ENCODE results near the gene SUSD2.
A peak's percentile ranks its signal among the peaks of the same experiment; 100 is the strongest.
"Not testable (repeated sequence)": the region's sequence is repeated elsewhere in the genome, so short reads cannot be mapped to it uniquely, and the experiment has no call there.

SUSD2 gene

DNA sequence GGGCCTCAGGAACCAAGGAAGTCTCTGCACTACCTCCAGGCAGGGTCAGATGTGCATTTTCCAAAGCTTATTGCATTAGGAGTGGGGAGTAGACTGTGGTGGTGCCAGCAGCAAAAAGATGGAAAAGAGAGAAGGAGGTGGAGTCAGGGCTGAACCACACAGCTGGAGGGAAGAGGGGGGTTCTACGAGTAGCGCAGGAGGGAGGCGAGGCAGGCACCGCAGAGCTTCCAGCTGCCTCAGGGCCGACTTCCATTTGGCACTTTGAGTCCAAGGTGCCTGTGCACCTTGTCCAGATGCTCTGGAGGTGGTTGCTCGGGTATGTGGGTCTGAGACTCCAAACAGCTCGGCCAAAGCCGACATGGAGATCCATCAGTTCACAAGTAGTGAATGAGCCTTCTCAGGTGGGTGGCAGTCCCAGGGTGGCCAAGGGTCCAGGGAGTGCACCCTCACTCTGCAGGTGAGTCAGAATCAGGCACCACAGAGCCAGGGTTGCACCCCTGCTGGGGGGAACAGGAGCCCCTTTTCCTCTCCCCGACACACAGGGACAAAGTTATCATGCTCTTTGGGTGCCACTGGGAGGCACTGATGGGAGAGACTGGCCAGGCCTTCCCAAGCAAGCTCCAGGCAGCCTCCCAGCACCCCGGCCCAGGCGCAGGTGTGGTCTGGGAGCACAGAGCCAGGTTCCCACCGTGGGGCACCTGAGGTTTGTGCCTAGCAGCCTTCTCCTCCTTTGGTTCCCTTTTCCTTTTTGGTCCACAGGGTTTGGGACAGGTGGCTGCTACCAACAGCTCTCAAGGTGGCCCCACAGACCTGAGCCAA lies 33.4 kb downstream of the SUSD2 start:
- DNase-seq: no peak

DNA sequence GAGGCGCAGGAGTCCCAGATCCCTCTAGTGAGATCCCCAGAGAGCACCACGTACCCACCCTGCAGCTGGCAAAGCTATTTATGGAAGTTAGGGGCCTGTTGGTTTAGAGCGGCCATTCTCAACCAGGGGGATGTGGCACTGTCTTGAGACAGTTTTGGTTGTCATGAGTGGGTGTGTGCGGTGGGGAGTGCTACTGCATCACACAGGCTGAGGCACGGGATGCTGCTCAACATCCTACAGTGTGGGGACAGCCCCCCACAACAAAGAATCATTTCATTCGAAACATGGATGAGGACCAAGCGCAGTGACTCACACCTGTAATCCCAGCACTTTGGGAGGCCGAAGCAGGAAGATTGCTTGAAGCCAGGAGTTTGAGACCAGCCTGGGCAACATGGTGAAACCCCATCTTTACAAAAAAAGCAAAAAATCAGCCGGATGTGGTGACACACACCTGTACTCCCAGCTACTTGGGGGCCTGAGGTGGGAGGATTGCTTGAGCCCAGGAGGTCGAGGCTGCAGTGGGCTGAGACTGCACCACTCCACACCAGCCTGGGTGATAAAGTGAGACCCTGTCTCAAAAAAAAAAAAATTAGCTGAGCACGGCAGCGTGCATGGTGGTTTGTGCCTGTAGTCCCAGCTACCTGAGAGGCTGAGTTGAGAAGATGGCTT lies 35.4 kb downstream of the SUSD2 start:
- DNase-seq: no peak

DNA sequence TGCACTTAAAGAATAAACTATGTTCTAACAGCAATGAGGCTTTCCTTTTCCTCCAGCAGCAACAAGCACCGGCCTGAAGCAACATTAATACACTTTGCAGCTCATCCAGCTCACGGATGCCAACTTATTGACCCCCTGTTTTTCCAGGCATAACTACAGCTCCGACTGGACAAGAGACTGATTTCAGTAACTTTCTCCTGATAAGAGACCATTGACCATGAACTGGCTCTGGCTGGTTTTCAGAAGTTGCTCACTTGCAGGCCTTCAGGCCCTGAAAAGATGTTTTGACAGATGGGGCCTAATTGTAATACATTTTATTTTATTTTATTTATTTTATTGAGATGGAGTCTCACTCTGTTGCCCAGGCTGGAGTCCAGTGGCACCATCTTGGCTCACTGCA lies 36.1 kb downstream of the SUSD2 start:
- no peak for DNase-seq

DNA sequence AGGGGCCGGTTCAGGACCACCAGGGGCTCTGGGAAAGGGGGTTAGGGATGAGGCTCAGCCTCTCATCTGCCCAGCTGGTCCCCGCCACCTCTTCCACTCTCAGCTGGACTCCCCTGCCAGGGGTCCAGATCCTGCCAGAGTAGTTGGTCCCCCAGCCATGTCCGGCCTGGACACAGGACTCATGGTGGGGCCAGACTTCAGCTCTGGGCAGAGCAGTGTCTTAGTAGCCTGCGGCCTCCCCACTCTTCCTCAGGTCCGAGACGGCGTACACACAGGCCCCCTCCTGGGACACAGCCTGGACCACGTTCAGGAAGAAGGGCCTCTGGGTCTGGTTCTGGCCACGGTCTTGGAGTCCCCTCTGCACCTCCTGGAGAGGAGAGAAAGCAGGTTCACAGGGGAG lies 38.5 kb downstream of the SUSD2 start:
- DNase-seq: no peak

DNA sequence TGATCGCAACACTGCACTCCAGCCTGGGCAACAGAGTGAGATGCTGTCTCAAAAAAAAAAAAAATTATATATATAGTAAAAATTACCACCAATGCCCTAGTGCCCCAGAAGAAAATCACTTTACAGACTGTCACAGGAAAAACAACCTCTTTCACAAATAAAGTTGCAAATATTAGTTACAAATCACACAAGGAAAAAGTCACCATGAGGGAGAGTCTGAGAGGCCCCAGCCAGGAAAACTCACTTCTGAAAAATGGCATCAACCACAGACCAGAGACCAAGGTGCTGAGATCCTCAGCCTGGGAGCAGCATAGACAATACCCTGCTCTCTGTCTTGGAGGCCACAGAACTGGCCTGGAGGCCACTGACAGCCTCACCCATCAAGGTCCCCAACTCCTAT lies 43.2 kb downstream of the SUSD2 start:
- DNase-seq: no peak

DNA sequence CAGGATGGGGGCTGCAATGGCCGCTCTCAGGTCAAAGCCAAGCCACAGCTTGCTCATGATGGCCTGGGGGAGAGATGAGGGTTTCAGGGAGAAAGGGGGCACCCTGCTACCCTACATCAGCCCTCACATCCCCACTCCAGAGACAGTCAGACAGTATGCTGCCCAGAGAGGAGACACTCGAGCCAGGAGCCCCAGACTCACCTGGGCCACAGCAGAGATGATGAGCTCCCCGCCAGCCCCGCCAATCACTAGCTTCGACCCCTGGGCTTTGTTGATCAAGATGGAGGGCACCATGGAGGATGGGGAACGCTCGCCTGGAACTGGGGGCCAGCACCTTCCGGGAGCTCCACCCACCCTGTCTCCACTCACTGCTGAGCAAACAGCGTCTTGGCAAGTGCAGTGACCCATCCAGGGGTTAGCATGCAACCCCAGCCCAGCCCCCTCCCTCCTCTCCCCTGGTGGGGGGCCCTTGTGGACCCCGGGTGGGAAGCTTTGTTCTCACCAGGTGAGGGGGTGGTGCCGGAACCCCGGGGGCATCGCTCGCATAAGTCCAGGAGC lies 43.8 kb downstream of the SUSD2 start:
- no peak for DNase-seq

DNA sequence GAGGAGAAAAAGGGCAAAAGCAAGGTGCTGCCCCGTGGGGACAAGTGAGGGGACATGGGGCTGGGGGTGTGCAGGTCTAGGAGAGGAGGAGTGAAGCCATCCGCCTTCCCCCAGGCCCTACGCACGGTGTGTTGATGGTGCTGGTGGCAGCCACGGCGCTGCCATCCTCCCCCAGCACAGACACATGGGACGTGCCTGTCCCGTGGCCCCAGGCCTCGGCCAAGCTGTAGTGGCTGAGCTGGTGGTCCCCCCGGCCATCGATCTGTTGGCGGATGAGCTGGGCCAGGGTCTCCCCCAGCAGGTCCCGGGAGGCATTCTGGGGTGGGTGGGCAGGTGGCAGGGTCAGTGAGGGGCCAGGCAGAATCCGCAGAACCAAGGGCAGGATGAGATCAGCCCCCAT lies 44.7 kb downstream of the SUSD2 start:
- DNase-seq: no peak

DNA sequence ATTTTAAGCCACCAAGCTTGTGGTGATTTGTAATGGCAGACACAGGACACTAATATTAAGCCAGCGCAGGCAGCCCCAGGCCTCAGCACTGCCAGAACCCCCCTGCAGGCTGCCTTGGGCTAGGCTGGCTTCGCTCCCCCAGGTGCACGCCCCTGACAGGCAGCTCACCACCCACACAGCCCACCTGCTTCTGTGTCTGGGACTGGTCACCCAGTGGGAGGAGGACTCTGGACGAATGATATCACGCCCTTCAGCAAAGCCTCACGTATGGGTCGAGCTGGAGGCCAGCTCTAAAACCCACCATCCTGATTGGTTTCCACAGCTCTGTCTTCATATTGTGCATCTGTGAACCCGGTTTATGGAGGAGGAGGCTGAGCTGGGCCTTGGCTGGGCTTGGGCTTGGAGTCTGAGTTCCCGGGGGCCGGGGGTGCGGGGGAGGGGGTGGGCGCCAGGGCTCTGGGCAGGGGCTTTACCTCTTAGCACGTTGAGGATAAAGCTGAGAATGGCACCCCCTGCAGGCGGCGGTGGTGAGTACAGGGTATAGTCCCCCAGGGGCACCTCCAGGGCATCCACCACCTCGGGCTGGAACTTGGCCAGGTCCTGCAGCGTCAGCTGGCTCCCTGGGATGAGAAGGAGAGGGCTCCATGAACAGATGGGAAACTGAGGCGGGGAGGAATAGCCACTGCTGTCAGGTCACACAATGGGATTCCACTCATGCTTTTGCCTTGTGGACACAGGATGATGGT lies 49.8 kb downstream of the SUSD2 start:
- peak; percentile 73 to 75 for DNase-seq

DNA sequence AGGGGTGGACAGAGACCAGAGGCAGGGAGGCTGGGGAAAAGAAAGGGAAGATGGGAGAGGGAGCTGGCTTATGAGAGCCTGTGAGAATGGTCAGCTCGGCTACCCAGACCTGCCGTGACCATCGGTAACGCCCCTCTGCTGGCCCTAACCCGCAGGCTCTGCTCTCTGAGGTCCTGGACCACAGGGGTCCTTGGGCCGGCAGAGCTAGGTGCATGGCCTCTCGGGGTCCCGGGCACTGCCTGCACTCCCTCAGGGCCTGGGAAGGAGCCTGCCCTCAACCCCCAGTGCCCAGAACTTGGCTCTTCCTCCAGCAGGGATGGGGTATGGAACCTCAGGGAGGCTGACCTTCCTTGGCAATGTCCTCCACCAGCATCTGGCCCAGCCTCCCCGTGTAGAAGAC lies 50.4 kb downstream of the SUSD2 start:
- DNase-seq: no peak

DNA sequence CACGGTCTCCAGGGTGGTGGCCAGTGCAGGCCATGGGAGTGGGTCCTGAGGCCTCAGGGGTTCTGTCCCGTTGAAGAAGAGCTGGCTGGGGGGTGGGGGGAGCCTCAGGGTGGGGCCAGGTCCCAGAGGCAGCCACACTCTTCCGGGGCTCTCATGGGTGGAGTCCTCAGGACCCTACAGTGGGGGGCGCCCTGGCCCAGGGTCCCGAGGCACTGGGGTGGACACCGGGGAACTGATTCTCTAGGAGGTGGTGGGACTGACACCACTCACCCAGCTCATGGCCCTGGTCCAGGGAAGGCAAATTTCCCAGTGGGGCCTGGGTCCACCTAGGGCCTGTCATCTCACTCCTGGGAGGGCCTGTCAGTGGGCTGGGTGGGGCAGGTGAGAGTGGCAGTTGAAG lies 50.8 kb downstream of the SUSD2 start:
- no peak for DNase-seq

DNA sequence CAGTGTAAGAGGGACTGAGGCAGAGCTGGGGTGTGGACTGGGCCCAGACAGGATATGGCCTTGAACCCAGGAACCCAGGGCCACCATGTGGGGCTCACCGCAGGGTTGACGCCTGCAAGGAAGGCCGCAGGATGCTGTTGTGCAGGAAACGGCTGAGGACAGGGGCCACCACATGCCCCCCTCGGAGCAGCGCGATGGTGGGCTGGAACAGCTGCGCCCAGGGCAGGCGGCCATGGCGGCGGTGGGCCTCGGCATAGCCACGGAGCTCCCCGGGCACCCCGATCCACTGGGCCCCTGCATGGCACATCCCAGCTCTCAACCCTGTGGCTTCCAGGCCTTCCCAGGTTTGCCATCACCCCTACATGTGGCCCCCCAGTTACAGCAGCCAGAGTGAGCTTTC lies 51.4 kb downstream of the SUSD2 start:
- DNase-seq: no peak

DNA sequence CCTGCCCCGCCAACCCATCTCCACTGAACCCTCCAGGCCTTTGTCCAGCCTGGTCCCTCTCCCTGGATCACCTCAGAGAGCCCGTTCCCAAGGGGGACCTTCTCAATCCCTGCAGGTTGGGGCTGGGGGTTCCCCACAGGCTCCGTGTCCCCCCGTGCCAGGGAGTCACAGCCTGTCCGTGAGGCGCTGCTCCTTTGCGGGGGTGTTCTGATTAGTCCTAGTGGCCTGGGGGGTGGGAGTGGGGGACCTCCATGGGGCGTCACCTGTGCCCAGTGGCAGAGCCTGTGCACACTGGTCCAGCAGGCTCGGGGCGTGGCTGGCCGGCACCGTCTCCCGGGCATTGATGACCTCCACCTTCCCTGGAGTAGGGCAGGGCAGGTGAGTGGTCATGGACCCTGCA lies 51.9 kb downstream of the SUSD2 start:
- DNase-seq: no peak

DNA sequence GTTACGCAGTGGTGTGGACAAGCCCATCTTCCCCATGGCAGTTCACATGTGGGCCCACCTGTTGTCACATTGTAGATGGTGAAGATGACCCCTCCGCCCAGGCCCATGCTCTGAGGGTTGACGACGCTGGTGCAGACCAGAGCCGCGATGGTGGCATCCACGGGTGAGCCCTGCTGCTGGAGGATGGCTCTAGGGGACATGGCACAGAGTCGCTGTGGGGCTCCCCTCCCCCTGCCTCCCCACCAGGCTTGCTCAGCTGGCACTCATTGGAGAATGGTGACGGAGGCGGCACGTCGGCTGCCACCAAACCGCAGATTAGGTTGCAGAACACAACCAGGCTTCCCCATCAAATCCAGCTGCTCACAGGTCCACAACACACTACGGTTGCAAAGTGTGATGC lies 52.5 kb downstream of the SUSD2 start:
- DNase-seq: no peak

DNA sequence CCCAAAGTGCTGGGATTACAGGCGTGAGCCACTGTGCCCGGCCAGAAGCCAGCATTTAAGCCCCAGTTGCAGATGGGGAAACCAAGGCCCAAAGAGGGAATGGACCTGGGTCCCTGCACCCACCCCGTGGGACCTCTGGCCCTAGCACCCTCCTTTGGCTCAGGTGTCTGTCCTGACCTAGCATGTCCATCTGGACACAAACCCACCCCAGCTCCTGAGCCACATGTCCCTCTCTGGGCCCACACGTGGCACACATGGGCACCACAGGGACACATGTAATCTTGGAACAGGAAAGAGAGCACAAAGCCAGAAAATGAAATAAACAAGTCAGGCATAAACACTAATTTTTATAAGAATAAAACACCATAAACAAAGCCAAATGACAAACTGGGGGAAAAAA lies 54.0 kb downstream of the SUSD2 start:
- no peak for DNase-seq

DNA sequence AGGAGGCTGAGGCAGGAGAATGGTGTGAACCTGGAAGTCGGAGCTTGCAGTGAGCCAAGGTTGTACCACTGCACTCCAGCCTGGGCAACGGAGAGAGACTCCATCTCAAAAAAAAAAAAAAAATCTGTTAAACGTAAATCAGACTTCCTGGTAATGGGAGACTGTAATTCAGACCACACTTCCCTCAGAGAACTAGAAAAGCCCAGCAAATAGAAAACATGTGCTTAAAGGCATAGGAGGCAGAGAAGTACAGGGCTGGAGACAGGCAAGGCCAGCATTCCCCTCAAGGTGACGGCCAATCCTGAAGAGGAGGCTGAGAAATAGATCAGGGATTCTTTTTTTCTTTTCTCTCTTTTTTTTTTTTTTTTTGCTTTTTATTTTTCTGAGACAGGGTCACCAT lies 55.4 kb downstream of the SUSD2 start:
- no peak for DNase-seq

DNA sequence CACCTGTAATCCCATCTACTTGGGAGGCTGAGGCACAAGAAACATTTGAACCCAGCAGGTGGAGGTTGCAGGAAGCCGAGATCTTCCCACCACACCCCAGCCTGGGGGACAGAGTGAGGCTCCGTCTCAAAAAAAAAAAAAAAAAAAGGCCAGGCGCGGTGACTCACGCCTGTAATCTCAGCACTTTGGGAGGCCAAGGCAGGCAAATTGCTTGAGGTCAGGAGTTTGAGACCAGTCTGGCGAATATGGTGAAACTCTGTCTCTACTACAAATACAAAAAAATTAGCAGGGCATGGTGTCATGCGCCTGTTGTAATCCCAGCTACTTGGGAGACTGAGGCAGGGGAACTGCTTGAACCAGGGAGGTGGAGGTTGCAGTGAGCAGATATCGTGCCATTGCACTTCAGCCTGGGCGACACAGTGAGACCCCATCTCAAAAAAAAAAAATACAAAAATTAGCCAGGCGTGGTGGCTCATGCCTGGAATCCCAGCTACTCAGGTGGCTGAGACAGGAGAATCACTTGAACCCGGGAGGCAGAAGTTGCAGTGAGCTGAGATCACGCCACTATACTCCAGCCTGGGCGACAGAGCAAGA lies 56.9 kb downstream of the SUSD2 start:
- DNase-seq: not testable (repeated sequence)

Measured in stimulated activated CD4-positive, alpha-beta T cell treated with anti-CD3 and anti-CD28 coated beads, Interleukin-2, amount 100 ng/mL, for 48 hours (primary cell).